ENCODE data around the gene IQCN. TPM values are rescaled to one million over a fixed set of nuclear protein-coding genes. Genes with fewer than 3 reads are reported as not detected.
A peak's percentile ranks its signal among the peaks of the same experiment; 100 is the strongest.

Gene IQCN
- total and polyA plus RNA-seq, 5 donors from 2014 or later = 0.03 to 26.5 (median 0.22) TPM; not detected in 1

- Mint-ChIP-seq H3K27ac (no peak overlapping the region), H3K9me3 (peaks cover 0 to 6% (median 0%) of the 10 kb centered on the region in 7 donors), H3K27me3 (peaks cover 5% of the 10 kb centered on the region), H3K36me3 (peaks cover 16% of the 10 kb centered on the region), H3K4me3 (peak overlapping the region in 1 of 4 donors; percentile 8), H3K4me1 (peaks cover 0 to 4% (median 2%) of the 10 kb centered on the region in 4 donors)
- Histone ChIP-seq H3K27ac (ENCODE audit: insufficient read depth, low read length, poor library complexity, severe bottlenecking) (no peak overlapping the region), H3K27me3 (ENCODE audit: control insufficient read depth, insufficient read depth, low read length) (no peaks in the 10 kb centered on the region), H3K4me1 (ENCODE audit: control insufficient read depth, insufficient read depth, low read length, poor library complexity, severe bottlenecking) (no peaks in the 10 kb centered on the region), H3K9me3 (ENCODE audit: control insufficient read depth in 2 of 2, low read length in 2 of 2) (no peaks in the 10 kb centered on the region), H3K36me3 (ENCODE audit: control insufficient read depth, insufficient read depth, low read length) (peaks cover 20% of the 10 kb centered on the region), H3K4me3 (ENCODE audit: low read depth, low read length) (no peak overlapping the region)
- ATAC-seq (ENCODE audit: low read depth in 2 of 2) (no peak), DNase-seq (peak in 1 of 3 donors; percentile 22)
Observed at GRCh38 chr19:18264971-18265540, 9.2 kb downstream of the IQCN start.

- Histone ChIP-seq H3K9me3 (ENCODE audit: control insufficient read depth in 2 of 2, low read length in 2 of 2) (no peaks in the 10 kb centered on the region), H3K27ac (ENCODE audit: insufficient read depth, low read length, poor library complexity, severe bottlenecking) (no peak overlapping the region), H3K4me1 (ENCODE audit: control insufficient read depth, insufficient read depth, low read length, poor library complexity, severe bottlenecking) (no peaks in the 10 kb centered on the region), H3K36me3 (ENCODE audit: control insufficient read depth, insufficient read depth, low read length) (peaks cover 20% of the 10 kb centered on the region), H3K4me3 (ENCODE audit: low read depth, low read length) (no peak overlapping the region), H3K27me3 (ENCODE audit: control insufficient read depth, insufficient read depth, low read length) (no peaks in the 10 kb centered on the region)
- Mint-ChIP-seq H3K4me1 (peaks cover 0 to 4% (median 2%) of the 10 kb centered on the region in 4 donors), H3K4me3 (no peak overlapping the region), H3K9me3 (peaks cover 0 to 4% (median 0%) of the 10 kb centered on the region in 7 donors), H3K27me3 (peaks cover 5% of the 10 kb centered on the region), H3K36me3 (peaks cover 16% of the 10 kb centered on the region), H3K27ac (no peak overlapping the region)
- peak in 1 of 3 donors; percentile 17 for DNase-seq
- no peak for ATAC-seq (ENCODE audit: low read depth in 2 of 2)
Observed at GRCh38 chr19:18264137-18264854, 10.0 kb downstream of the IQCN start.

- no peak for ATAC-seq (ENCODE audit: low read depth in 2 of 2)
- Histone ChIP-seq H3K27me3 (ENCODE audit: control insufficient read depth, insufficient read depth, low read length) (no peaks in the 10 kb centered on the region), H3K4me3 (ENCODE audit: low read depth, low read length) (no peak overlapping the region), H3K36me3 (ENCODE audit: control insufficient read depth, insufficient read depth, low read length) (peaks cover 18% of the 10 kb centered on the region), H3K4me1 (ENCODE audit: control insufficient read depth, insufficient read depth, low read length, poor library complexity, severe bottlenecking) (no peaks in the 10 kb centered on the region), H3K9me3 (ENCODE audit: control insufficient read depth in 2 of 2, low read length in 2 of 2) (no peaks in the 10 kb centered on the region), H3K27ac (ENCODE audit: insufficient read depth, low read length, poor library complexity, severe bottlenecking) (no peak overlapping the region)
- peaks cover 5% of the 10 kb centered on the region for H3K27me3 Mint-ChIP-seq
- H3K4me1 Mint-ChIP-seq = peaks cover 0 to 3% (median under 1%) of the 10 kb centered on the region in 4 donors
- H3K27ac Mint-ChIP-seq = no peak overlapping the region
- no peak for DNase-seq
- peak overlapping the region in 1 of 4 donors; percentile 54 for H3K4me3 Mint-ChIP-seq
- H3K36me3 Mint-ChIP-seq = peaks cover 16% of the 10 kb centered on the region
- peaks cover 0 to 4% (median 0%) of the 10 kb centered on the region in 7 donors for H3K9me3 Mint-ChIP-seq
Observed at GRCh38 chr19:18263324-18264136, 10.7 kb downstream of the IQCN start.

- H3K4me1 Mint-ChIP-seq = peaks cover 0 to 2% (median 0%) of the 10 kb centered on the region in 4 donors
- ATAC-seq (ENCODE audit: low read depth in 2 of 2) = no peak
- H3K27ac ChIP-seq (ENCODE audit: insufficient read depth, low read length, poor library complexity, severe bottlenecking) = no peak overlapping the region
- peaks cover 18% of the 10 kb centered on the region for H3K36me3 ChIP-seq (ENCODE audit: control insufficient read depth, insufficient read depth, low read length)
- H3K4me3 Mint-ChIP-seq = no peak overlapping the region
- DNase-seq = no peak
- H3K9me3 Mint-ChIP-seq = peaks cover 0 to 2% (median 0%) of the 10 kb centered on the region in 7 donors
- H3K27me3 Mint-ChIP-seq = peaks cover 5% of the 10 kb centered on the region
- H3K4me3 ChIP-seq (ENCODE audit: low read depth, low read length) = no peak overlapping the region
- H3K9me3 ChIP-seq (ENCODE audit: control insufficient read depth in 2 of 2, low read length in 2 of 2) = no peaks in the 10 kb centered on the region
- no peak overlapping the region for H3K27ac Mint-ChIP-seq
- H3K27me3 ChIP-seq (ENCODE audit: control insufficient read depth, insufficient read depth, low read length) = no peaks in the 10 kb centered on the region
- no peaks in the 10 kb centered on the region for H3K4me1 ChIP-seq (ENCODE audit: control insufficient read depth, insufficient read depth, low read length, poor library complexity, severe bottlenecking)
- H3K36me3 Mint-ChIP-seq = peaks cover 12% of the 10 kb centered on the region
Observed at GRCh38 chr19:18262917-18263316, 11.3 kb downstream of the IQCN start.

- Mint-ChIP-seq H3K4me3 (peak overlapping the region in 1 of 4 donors; percentile 25), H3K4me1 (peaks cover 0 to 2% (median 0%) of the 10 kb centered on the region in 4 donors), H3K27ac (no peak overlapping the region), H3K27me3 (peaks cover 5% of the 10 kb centered on the region), H3K36me3 (peaks cover 10% of the 10 kb centered on the region), H3K9me3 (peaks cover 0 to 2% (median 0%) of the 10 kb centered on the region in 7 donors)
- H3K4me1 ChIP-seq (ENCODE audit: control insufficient read depth, insufficient read depth, low read length, poor library complexity, severe bottlenecking) = no peaks in the 10 kb centered on the region
- ATAC-seq (ENCODE audit: low read depth in 2 of 2) = no peak
- no peak overlapping the region for H3K27ac ChIP-seq (ENCODE audit: insufficient read depth, low read length, poor library complexity, severe bottlenecking)
- no peaks in the 10 kb centered on the region for H3K27me3 ChIP-seq (ENCODE audit: control insufficient read depth, insufficient read depth, low read length)
- H3K36me3 ChIP-seq (ENCODE audit: control insufficient read depth, insufficient read depth, low read length) = peaks cover 13% of the 10 kb centered on the region
- no peak overlapping the region for H3K4me3 ChIP-seq (ENCODE audit: low read depth, low read length)
- no peak for DNase-seq
- H3K9me3 ChIP-seq (ENCODE audit: control insufficient read depth in 2 of 2, low read length in 2 of 2) = no peaks in the 10 kb centered on the region
Observed at GRCh38 chr19:18262144-18262543, 12.1 kb downstream of the IQCN start.

GRCh38 chr19:18261474-18261873 lies 12.8 kb downstream of the IQCN start:
- peaks cover 0 to 2% (median 0%) of the 10 kb centered on the region in 4 donors for H3K4me1 Mint-ChIP-seq
- Histone ChIP-seq H3K4me3 (ENCODE audit: low read depth, low read length) (no peak overlapping the region), H3K36me3 (ENCODE audit: control insufficient read depth, insufficient read depth, low read length) (peaks cover 7% of the 10 kb centered on the region), H3K27me3 (ENCODE audit: control insufficient read depth, insufficient read depth, low read length) (no peaks in the 10 kb centered on the region), H3K27ac (ENCODE audit: insufficient read depth, low read length, poor library complexity, severe bottlenecking) (no peak overlapping the region), H3K4me1 (ENCODE audit: control insufficient read depth, insufficient read depth, low read length, poor library complexity, severe bottlenecking) (no peaks in the 10 kb centered on the region), H3K9me3 (ENCODE audit: control insufficient read depth in 2 of 2, low read length in 2 of 2) (no peaks in the 10 kb centered on the region)
- H3K4me3 Mint-ChIP-seq = peak overlapping the region in 1 of 4 donors; percentile 25
- H3K9me3 Mint-ChIP-seq = peaks cover 0 to 2% (median 0%) of the 10 kb centered on the region in 7 donors
- H3K27me3 Mint-ChIP-seq = peaks cover 5% of the 10 kb centered on the region
- DNase-seq = no peak
- peaks cover 7% of the 10 kb centered on the region for H3K36me3 Mint-ChIP-seq
- H3K27ac Mint-ChIP-seq = no peak overlapping the region
- no peak for ATAC-seq (ENCODE audit: low read depth in 2 of 2)

GRCh38 chr19:18259893-18260292 lies 14.4 kb downstream of the IQCN start:
- DNase-seq = no peak
- H3K27ac Mint-ChIP-seq = no peak overlapping the region
- Histone ChIP-seq H3K27me3 (ENCODE audit: control insufficient read depth, insufficient read depth, low read length) (no peaks in the 10 kb centered on the region), H3K36me3 (ENCODE audit: control insufficient read depth, insufficient read depth, low read length) (no peaks in the 10 kb centered on the region), H3K27ac (ENCODE audit: insufficient read depth, low read length, poor library complexity, severe bottlenecking) (no peak overlapping the region), H3K4me3 (ENCODE audit: low read depth, low read length) (no peak overlapping the region), H3K4me1 (ENCODE audit: control insufficient read depth, insufficient read depth, low read length, poor library complexity, severe bottlenecking) (no peaks in the 10 kb centered on the region), H3K9me3 (ENCODE audit: control insufficient read depth in 2 of 2, low read length in 2 of 2) (no peaks in the 10 kb centered on the region)
- peaks cover 0 to 2% (median 0%) of the 10 kb centered on the region in 7 donors for H3K9me3 Mint-ChIP-seq
- no peak for ATAC-seq (ENCODE audit: low read depth in 2 of 2)
- peaks cover 0 to 3% (median 1%) of the 10 kb centered on the region in 4 donors for H3K4me1 Mint-ChIP-seq
- no peaks in the 10 kb centered on the region for H3K36me3 Mint-ChIP-seq
- H3K27me3 Mint-ChIP-seq = peaks cover 5% of the 10 kb centered on the region
- peak overlapping the region in 1 of 4 donors; percentile 38 for H3K4me3 Mint-ChIP-seq

All from CD4-positive, CD25-positive, alpha-beta regulatory T cell (primary cell).